ENCODE measurements around the gene RNF217.
"Not testable (repeated sequence)": the region's sequence is repeated elsewhere in the genome, so short reads cannot be mapped to it uniquely, and the experiment has no call there.

Gene RNF217

DNA sequence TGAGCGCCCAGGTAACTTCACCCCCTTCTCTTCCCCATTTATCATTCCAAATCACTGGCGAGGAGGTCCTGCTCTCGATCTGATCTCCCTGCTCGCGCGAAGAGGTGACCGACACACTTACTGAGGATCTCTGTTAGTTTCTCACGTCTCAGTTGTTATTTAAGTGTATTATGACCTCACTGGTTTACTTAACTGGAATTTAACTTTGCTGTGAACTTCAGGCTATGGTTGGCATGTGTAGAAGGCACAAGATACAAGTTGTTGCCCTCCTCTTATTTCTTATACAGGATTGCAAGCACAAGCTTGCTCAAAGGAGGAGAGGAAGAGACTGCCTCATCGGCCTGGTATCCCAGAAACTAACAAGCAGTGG, 1.2 kb downstream of the RNF217 start:
- DNase-seq (ENCODE audit: low read depth), result no peak

DNA sequence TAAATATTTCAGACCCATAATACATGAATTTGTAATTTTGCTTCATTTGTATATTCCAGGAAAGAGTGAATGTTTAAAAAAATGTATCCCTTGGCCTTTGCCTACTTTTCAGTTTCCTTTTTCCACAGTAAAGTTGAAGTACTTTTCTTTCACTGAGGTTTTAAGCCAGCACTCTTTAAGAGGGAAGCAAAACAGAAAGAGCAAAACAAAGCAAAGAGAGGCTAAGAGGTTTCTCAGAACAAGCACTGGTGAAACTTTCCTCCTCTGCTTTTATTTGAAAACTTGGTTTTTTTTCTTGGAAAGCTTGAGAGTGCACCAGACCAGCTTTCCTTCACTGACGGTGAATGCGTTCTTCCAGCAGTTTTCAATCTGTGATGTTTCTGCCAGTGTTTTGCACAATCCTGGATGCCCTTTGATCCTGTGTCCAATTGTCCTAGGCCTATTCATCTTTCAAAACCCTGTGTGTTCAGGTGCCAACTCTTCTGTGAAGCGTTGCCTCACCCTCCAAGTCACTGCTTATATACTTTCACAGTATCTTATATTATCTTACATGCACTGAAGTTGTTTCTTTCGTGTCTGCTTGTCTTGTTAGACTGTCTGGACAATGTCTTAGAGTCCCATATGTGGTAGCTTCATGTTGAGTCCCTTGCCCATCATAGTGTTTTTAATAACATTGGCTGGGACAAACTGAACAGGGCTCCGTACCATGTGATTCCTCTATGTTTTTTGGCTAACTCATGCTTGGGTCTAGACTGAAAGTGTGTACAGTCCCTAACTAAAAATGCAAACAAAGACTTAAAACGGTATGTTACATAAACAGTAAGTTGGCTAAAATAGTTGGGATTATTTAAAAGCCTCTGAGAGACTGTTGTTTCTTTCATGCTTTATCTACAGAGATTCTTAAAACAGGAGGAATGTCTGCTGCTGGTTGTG, 1.9 kb downstream of the RNF217 start:
- DNase-seq (ENCODE audit: low read depth), result no peak

DNA sequence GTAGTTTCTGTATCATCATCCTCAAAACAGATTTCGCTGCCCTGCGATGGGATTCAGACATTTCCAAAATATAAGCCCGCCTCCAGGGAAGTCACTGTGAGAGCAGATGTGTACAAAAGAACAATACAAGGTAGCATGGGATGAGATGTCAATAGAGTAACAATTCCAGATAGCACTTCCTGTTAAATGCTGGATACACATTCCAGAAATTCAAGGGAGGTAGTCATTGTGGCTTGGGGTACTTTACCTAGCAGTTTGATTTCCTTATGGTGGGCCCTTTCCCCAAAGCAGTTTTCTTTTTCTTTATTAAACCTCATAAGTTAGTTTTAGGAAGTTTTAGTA, 2.5 kb downstream of the RNF217 start:
- no peak for DNase-seq (ENCODE audit: low read depth)

GRCh38 chr6:124965424-124965850, 3.2 kb downstream of the RNF217 start:
- not testable (repeated sequence) for DNase-seq (ENCODE audit: low read depth)

GRCh38 chr6:124967444-124967843, 5.2 kb downstream of the RNF217 start:
- no peak for DNase-seq (ENCODE audit: low read depth)

DNA sequence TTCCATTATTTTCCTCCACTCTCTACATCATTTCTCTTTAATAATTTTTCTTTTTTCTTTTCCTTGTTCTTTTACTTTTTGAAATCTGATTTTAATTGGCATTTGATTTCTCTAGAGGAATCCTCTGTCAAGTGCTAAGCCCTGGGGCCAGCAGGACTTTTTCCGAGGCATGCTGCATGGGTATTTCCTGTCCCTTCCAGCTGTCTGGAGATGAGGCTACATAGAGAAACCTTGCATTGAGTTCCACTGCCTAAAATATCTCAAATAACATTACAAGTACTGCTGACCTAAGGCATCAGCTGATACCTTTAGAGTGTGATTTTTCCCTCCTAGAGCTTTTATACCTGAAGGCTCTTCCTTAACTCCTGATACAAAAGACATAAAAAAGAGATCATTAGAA, 6.2 kb downstream of the RNF217 start:
- DNase-seq (ENCODE audit: low read depth), result no peak

DNA sequence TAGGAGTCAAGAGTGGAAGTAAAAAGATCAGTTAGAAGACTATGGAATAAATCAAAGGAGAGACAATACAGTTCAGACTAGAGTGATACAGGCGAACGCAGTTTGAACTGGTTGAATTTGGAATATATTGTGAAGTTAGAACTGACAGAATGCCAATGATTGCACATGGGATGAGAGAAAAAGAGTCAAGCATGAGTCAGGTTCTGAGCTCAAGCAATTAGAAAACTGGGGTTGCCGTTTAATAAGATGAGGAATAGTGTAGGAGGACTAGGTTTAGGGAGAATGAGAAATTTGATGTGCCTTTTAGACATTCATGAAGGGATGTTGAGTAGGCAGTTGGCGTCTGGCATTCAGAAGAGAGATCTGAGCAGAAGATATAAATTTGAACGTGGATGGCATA, 8.0 kb downstream of the RNF217 start:
- no peak for DNase-seq (ENCODE audit: low read depth)

DNA sequence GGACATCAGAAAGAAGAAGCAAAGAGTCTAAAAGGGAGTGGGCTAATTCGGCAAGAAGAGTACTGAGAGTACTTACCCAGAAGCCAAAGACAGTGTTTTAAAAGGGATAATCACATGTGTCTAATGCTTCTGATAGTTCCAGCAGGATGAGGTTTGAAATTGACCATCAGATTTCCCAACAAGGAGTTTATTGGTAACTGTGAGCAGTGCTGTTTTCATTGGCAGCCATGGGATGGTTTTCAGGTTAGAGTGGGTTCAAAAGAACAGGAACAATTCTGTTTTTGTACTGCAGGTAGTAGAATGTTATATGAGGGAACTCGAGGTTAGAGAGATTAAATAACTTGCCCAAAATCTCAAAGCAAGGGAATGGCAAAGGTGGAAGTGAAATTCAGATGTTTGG, 8.5 kb downstream of the RNF217 start:
- DNase-seq (ENCODE audit: low read depth), result no peak

GRCh38 chr6:124973780-124974179, 11.5 kb downstream of the RNF217 start:
- no peak for DNase-seq (ENCODE audit: low read depth)

GRCh38 chr6:124974771-124975377, 12.6 kb downstream of the RNF217 start:
- DNase-seq (ENCODE audit: low read depth), result no peak

DNA sequence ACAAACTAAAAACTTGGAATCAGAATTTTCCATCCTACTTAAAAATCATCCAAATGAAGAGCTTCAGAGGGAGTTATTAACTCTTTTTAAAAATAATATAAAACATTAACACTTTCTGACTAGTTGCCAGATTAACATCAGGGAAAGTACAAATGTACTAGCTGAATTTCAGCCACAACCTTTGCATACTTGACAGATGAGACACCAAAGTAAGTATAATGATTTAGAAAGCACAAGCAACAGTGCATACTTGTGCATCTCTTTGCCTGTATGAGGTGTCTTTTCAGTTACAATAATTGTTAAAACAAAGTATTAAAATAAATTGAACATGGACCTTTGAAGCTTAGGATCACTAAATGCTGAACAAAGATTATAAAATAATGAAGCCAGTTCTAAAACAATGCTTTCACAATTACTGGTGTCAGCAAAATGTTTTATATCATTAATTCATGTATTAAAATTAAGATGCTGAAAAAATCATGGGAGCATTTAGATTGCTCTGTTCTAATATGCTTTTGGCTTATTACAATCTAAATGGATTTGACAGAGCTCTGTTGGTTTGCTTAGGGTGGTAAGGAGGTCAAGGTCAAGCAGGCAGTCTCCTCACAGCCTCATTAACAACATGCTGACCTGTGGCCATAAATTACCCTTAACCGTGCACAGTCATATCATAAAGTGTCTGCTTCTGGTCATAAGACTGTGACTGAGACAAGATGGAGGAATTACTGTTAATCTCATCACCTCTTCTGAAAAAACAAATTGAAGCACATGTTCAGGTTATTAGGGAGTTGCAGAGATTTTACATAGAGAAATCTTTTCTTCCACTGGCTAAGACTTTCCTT, 15.1 kb downstream of the RNF217 start:
- no peak for DNase-seq (ENCODE audit: low read depth)

- DNase-seq (ENCODE audit: low read depth), result no peak
Observed at GRCh38 chr6:124978451-124979293, 16.4 kb downstream of the RNF217 start.

GRCh38 chr6:124979294-124979678, 17.0 kb downstream of the RNF217 start:
- DNase-seq (ENCODE audit: low read depth), result no peak

DNA sequence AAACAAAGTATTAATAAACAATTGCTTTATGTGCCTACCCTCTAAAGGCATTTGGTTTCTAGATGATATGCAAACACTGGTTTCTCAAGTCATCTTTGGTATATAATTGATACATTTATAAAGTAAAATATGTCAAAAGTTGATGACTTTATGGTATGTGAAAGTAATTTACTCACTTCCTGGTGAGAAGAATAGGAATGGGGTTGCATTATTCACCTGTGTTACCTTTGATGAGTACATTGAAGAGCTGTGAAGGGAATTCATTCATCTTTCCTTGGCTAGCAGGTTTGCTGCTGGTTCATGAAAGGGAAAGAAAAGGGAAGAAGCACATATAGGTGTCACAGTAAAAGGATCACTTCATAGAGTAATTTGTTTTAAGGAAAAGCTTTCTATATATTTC, 20.4 kb downstream of the RNF217 start:
- DNase-seq (ENCODE audit: low read depth), result no peak

DNA sequence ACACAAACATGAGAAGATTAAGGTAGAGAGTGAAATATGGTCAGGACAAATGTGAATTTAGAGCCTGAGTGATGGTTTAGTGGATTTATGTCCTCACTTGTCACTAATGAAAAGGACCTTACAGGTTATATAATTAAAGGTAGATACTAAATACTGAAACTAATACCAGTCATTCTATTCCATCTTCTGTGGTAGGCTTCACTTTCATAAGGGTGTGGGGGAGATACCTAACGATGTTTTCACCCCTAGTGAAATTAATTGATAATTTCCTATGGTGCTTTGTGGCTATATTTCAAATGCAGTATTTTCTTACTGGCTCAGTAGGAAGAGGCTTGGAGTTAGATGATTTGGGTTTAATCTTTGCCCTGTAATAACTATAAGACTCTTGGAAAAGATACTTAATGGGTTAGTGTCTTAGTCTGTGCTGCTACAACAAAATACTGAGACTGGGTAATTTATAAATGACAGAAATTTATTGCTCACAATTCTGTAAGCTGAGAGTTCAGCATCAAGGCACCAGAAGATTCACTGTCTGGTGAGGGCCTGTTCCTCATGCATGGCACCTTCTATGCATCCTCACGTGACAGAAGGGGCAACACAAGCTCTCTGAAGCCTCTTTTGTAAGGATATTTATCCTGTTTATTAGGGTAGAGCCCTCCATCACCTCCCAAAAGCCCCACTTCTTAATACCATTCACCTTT, 21.3 kb downstream of the RNF217 start:
- DNase-seq (ENCODE audit: low read depth), result no peak

GRCh38 chr6:124984668-124985338, 22.6 kb downstream of the RNF217 start:
- DNase-seq (ENCODE audit: low read depth), result no peak

- DNase-seq (ENCODE audit: low read depth), result no peak
Observed at GRCh38 chr6:124986164-124986563, 23.9 kb downstream of the RNF217 start.

- no peak for DNase-seq (ENCODE audit: low read depth)
Observed at GRCh38 chr6:124987291-124987690, 25.1 kb downstream of the RNF217 start.

DNA sequence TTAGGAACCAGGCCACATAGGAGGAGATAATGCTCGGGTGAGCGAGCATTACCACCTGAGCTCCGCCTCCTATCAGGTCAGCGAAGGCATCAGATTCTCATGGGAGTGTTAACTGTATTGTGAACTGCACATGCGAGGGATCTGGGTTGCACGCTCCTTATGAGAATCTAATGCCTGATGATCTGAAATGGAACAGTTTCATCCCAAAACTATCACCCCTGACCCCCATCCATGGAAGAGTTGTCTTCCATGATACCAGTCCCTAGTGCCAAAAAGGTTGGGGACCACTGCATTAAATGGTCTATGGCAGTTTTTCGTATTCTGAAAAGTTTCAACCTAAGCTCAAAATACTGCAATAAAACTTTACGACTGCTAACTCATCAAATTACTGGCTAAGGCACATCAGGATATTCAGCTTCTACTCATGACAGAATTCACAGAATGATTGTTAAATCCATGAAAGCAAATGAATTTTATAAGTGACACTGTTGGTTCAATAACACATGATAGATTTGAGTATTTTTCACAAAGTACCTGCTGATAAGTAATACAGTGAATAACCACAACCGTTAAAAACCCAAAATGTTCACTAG, 25.9 kb downstream of the RNF217 start:
- no peak for DNase-seq (ENCODE audit: low read depth)

Measured in stimulated activated CD8-positive, alpha-beta memory T cell treated with anti-CD3 and anti-CD28 coated beads, Interleukin-12 subunit alpha, Interleukin-12 subunit beta, amount 100 ng/mL, for 1 hour (primary cell).